Central memory CD8-positive, alpha-beta T cell (primary cell): ENCODE results near the gene AKIRIN2.
"Not testable (repeated sequence)": the region's sequence is repeated elsewhere in the genome, so short reads cannot be mapped to it uniquely, and the experiment has no call there.

ENCODE experiments used
- ATAC-seq: fragments of 150-1000 bp; cut with Tn5 transposase; replicated peaks from 2 replicates; pipeline ENCODE4 v1.10.0; 2022; ENCODE audit warnings: mild to moderate bottlenecking, moderate FRiP score, moderate number of reproducible peaks; ENCODE audit not compliant: poor library complexity, severe bottlenecking; ENCODE audit errors: extremely low read depth
- DNase-seq, 2 donors: peaks; one replicate each; pipeline ENCODE4 v3.0.0; 2021; ENCODE audit warnings: low spot score in 2 of 2
- H3K27ac Mint-ChIP-seq: one replicate; pipeline ENCODE4 v1.8.0; 2022; ENCODE audit warnings: low read depth, mild to moderate bottlenecking, moderate library complexity, mixed read lengths
- H3K27me3 Mint-ChIP-seq: one replicate; pipeline ENCODE4 v1.8.0; 2022; ENCODE audit warnings: mixed read lengths
- H3K36me3 Mint-ChIP-seq: one replicate; pipeline ENCODE4 v1.8.0; 2022; ENCODE audit warnings: mild to moderate bottlenecking, moderate library complexity, mixed read lengths; ENCODE audit not compliant: insufficient read depth
- H3K4me1 Mint-ChIP-seq: one replicate; pipeline ENCODE4 v1.8.0; 2022; ENCODE audit warnings: mixed read lengths
- H3K4me3 Mint-ChIP-seq: one replicate; pipeline ENCODE4 v1.8.0; 2022; ENCODE audit warnings: mild to moderate bottlenecking, moderate library complexity, mixed read lengths
- H3K9me3 Mint-ChIP-seq: one replicate; pipeline ENCODE4 v1.8.0; 2022; ENCODE audit warnings: mixed read lengths

Gene AKIRIN2

GRCh38 chr6:87708581-87709427 is 6.8 kb upstream of the AKIRIN2 start:
- H3K27me3 Mint-ChIP-seq, H3K27ac Mint-ChIP-seq, DNase-seq, H3K4me1 Mint-ChIP-seq, ATAC-seq, H3K9me3 Mint-ChIP-seq, H3K4me3 Mint-ChIP-seq, H3K36me3 Mint-ChIP-seq: not testable (repeated sequence)

- H3K27ac Mint-ChIP-seq, result no peak overlapping the region
- H3K27me3 Mint-ChIP-seq, result no peaks in the 10 kb centered on the region
- DNase-seq (no peak), ATAC-seq (no peak)
- H3K4me3 Mint-ChIP-seq, result no peak overlapping the region
- peaks cover 8% of the 10 kb centered on the region for H3K4me1 Mint-ChIP-seq
- H3K36me3 Mint-ChIP-seq, result peaks cover 9% of the 10 kb centered on the region
- no peaks in the 10 kb centered on the region for H3K9me3 Mint-ChIP-seq
Observed at GRCh38 chr6:87706187-87706966, 4.3 kb upstream of the AKIRIN2 start.

- no peak overlapping the region for H3K27ac Mint-ChIP-seq
- H3K27me3 Mint-ChIP-seq, result no peaks in the 10 kb centered on the region
- no peak overlapping the region for H3K4me3 Mint-ChIP-seq
- ATAC-seq (no peak), DNase-seq (no peak)
- peaks cover 11% of the 10 kb centered on the region for H3K36me3 Mint-ChIP-seq
- no peaks in the 10 kb centered on the region for H3K9me3 Mint-ChIP-seq
- peaks cover 19% of the 10 kb centered on the region for H3K4me1 Mint-ChIP-seq
Observed at GRCh38 chr6:87705070-87705691, 3.1 kb upstream of the AKIRIN2 start.

GRCh38 chr6:87703039-87703438 is 1.0 kb upstream of the AKIRIN2 start:
- Mint-ChIP-seq H3K4me3 (peak overlapping the region; percentile 87), H3K27ac (peak overlapping the region; percentile 80), H3K4me1 (peaks cover 32% of the 10 kb centered on the region)
- not testable (repeated sequence) for H3K9me3 Mint-ChIP-seq, DNase-seq, H3K36me3 Mint-ChIP-seq, H3K27me3 Mint-ChIP-seq, ATAC-seq

GRCh38 chr6:87702589-87702945 is 534 bp upstream of the AKIRIN2 start:
- H3K4me3 Mint-ChIP-seq, result peak overlapping the region; percentile 87
- peaks cover 10% of the 10 kb centered on the region for H3K36me3 Mint-ChIP-seq
- H3K4me1 Mint-ChIP-seq, result peaks cover 37% of the 10 kb centered on the region
- no peak for DNase-seq
- peak overlapping the region; percentile 80 for H3K27ac Mint-ChIP-seq
- no peaks in the 10 kb centered on the region for H3K9me3 Mint-ChIP-seq
- no peak for ATAC-seq
- H3K27me3 Mint-ChIP-seq, result no peaks in the 10 kb centered on the region

GRCh38 chr6:87701344-87701675 is 723 bp downstream of the AKIRIN2 start:
- no peaks in the 10 kb centered on the region for H3K27me3 Mint-ChIP-seq
- peaks cover 43% of the 10 kb centered on the region for H3K4me1 Mint-ChIP-seq
- H3K4me3 Mint-ChIP-seq, result peak overlapping the region; percentile 87
- ATAC-seq (peak; percentile 1), DNase-seq (peak in 1 of 2 donors; percentile 20)
- H3K27ac Mint-ChIP-seq, result peak overlapping the region; percentile 80
- no peaks in the 10 kb centered on the region for H3K9me3 Mint-ChIP-seq
- peaks cover 10% of the 10 kb centered on the region for H3K36me3 Mint-ChIP-seq

- Mint-ChIP-seq H3K27ac (peak overlapping the region; percentile 80), H3K27me3 (no peaks in the 10 kb centered on the region), H3K4me3 (peak overlapping the region; percentile 87), H3K9me3 (no peaks in the 10 kb centered on the region), H3K4me1 (peaks cover 49% of the 10 kb centered on the region), H3K36me3 (peaks cover 10% of the 10 kb centered on the region)
- DNase-seq (no peak), ATAC-seq (no peak)
Observed at GRCh38 chr6:87700397-87701343, 1.4 kb downstream of the AKIRIN2 start.

- H3K27me3 Mint-ChIP-seq, result no peaks in the 10 kb centered on the region
- peaks cover 10% of the 10 kb centered on the region for H3K36me3 Mint-ChIP-seq
- peak overlapping the region; percentile 87 for H3K4me3 Mint-ChIP-seq
- ATAC-seq (no peak), DNase-seq (no peak)
- peak overlapping the region; percentile 80 for H3K27ac Mint-ChIP-seq
- peaks cover 55% of the 10 kb centered on the region for H3K4me1 Mint-ChIP-seq
- H3K9me3 Mint-ChIP-seq, result no peaks in the 10 kb centered on the region
Observed at GRCh38 chr6:87699576-87699975, 2.5 kb downstream of the AKIRIN2 start.

- H3K9me3 Mint-ChIP-seq, result no peaks in the 10 kb centered on the region
- H3K27me3 Mint-ChIP-seq, result no peaks in the 10 kb centered on the region
- peaks cover 11% of the 10 kb centered on the region for H3K36me3 Mint-ChIP-seq
- DNase-seq (no peak), ATAC-seq (no peak)
- peaks cover 65% of the 10 kb centered on the region for H3K4me1 Mint-ChIP-seq
- H3K4me3 Mint-ChIP-seq, result peak overlapping the region; percentile 87
- H3K27ac Mint-ChIP-seq, result peak overlapping the region; percentile 1
Observed at GRCh38 chr6:87698547-87699006, 3.5 kb downstream of the AKIRIN2 start.

GRCh38 chr6:87697581-87698546 is 4.2 kb downstream of the AKIRIN2 start:
- H3K9me3 Mint-ChIP-seq, result no peaks in the 10 kb centered on the region
- H3K27me3 Mint-ChIP-seq, result no peaks in the 10 kb centered on the region
- no peak for ATAC-seq
- H3K27ac Mint-ChIP-seq, result peak overlapping the region; percentile 1
- no peak for DNase-seq
- H3K4me1 Mint-ChIP-seq, result peaks cover 64% of the 10 kb centered on the region
- H3K36me3 Mint-ChIP-seq, result peaks cover 13% of the 10 kb centered on the region
- H3K4me3 Mint-ChIP-seq, result peak overlapping the region; percentile 87

GRCh38 chr6:87696817-87697216 is 5.2 kb downstream of the AKIRIN2 start:
- H3K36me3 Mint-ChIP-seq, result peaks cover 10% of the 10 kb centered on the region
- not testable (repeated sequence) for H3K27me3 Mint-ChIP-seq, H3K9me3 Mint-ChIP-seq, DNase-seq, ATAC-seq
- peak overlapping the region; percentile 87 for H3K4me3 Mint-ChIP-seq
- peak overlapping the region; percentile 1 for H3K27ac Mint-ChIP-seq
- peaks cover 64% of the 10 kb centered on the region for H3K4me1 Mint-ChIP-seq
